ENCODE measurements around the gene TTI1. TPM values are rescaled to one million over a fixed set of nuclear protein-coding genes. Genes with fewer than 3 reads are reported as not detected.

Gene TTI1
- total and polyA plus RNA-seq, 2 experiments from 2014 or later = 17.8 to 56.4 TPM

GRCh38 chr20:37946946-37947345, 86.3 kb downstream of the TTI1 start:
- H2AFZ ChIP-seq = no peak overlapping the region
- H3F3A ChIP-seq (replicated peaks; ENCODE audit: low read depth) = no peaks in the 10 kb centered on the region
- no peaks in the 10 kb centered on the region for H4K20me1 ChIP-seq (replicated peaks; ENCODE audit: insufficient read depth)
- H3K9me3 Mint-ChIP-seq = peaks cover 13% of the 10 kb centered on the region
- no peak overlapping the region for H3K27ac Mint-ChIP-seq
- no peak overlapping the region for H3K4me3 Mint-ChIP-seq
- no peak overlapping the region for H3K4me3 ChIP-seq
- ATAC-seq (no peak), DNase-seq (ENCODE audit: low spot score) (no peak)
- H3K79me2 ChIP-seq (replicated peaks; ENCODE audit: insufficient read depth) = no peaks in the 10 kb centered on the region
- TF ChIP-seq EZH2 (IDR thresholded peaks at IDR 0.05; ENCODE audit: low read depth, unreplicated experiment) = no peak
- TF ChIP-seq EZH2phosphoT487 (IDR thresholded peaks at IDR 0.05; ENCODE audit: unreplicated experiment) = no peak
- TF ChIP-seq STAT1 (IDR thresholded peaks at IDR 0.05; ENCODE audit: unreplicated experiment) = no peak
- TF ChIP-seq ZNF114 (CRISPR knock-in tag; IDR thresholded peaks at IDR 0.05) = no peak
- TF ChIP-seq, protein P1, sequence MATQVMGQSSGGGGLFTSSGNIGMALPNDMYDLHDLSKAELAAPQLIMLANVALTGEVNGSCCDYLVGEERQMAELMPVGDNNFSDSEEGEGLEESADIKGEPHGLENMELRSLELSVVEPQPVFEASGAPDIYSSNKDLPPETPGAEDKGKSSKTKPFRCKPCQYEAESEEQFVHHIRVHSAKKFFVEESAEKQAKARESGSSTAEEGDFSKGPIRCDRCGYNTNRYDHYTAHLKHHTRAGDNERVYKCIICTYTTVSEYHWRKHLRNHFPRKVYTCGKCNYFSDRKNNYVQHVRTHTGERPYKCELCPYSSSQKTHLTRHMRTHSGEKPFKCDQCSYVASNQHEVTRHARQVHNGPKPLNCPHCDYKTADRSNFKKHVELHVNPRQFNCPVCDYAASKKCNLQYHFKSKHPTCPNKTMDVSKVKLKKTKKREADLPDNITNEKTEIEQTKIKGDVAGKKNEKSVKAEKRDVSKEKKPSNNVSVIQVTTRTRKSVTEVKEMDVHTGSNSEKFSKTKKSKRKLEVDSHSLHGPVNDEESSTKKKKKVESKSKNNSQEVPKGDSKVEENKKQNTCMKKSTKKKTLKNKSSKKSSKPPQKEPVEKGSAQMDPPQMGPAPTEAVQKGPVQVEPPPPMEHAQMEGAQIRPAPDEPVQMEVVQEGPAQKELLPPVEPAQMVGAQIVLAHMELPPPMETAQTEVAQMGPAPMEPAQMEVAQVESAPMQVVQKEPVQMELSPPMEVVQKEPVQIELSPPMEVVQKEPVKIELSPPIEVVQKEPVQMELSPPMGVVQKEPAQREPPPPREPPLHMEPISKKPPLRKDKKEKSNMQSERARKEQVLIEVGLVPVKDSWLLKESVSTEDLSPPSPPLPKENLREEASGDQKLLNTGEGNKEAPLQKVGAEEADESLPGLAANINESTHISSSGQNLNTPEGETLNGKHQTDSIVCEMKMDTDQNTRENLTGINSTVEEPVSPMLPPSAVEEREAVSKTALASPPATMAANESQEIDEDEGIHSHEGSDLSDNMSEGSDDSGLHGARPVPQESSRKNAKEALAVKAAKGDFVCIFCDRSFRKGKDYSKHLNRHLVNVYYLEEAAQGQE (IDR thresholded peaks at IDR 0.05; ENCODE audit: unreplicated experiment) = no peak
- no peak for TF ChIP-seq CREB1 (CRISPR knock-in tag; IDR thresholded peaks at IDR 0.05; ENCODE audit: low read depth)
- H3K4me1 Mint-ChIP-seq = no peaks in the 10 kb centered on the region; the same call in 2 of the 3 replicates
- no peaks in the 10 kb centered on the region; the same call in 2 of the 3 replicates for H3K36me3 Mint-ChIP-seq (ENCODE audit: low read depth)
- H3K4me1 ChIP-seq (ENCODE audit: insufficient read depth) = peaks cover 5% of the 10 kb centered on the region; the same call in 1 of the 2 replicates
- H3K27ac ChIP-seq (ENCODE audit: low read depth) = no peak overlapping the region
- H3K9me2 ChIP-seq (ENCODE audit: insufficient read depth) = no peaks in the 10 kb centered on the region
- H3K36me3 ChIP-seq (ENCODE audit: insufficient read depth) = no peaks in the 10 kb centered on the region
- H3K4me2 ChIP-seq = no peak overlapping the region
- no peaks in the 10 kb centered on the region for H3K27me3 ChIP-seq (ENCODE audit: insufficient read depth)
- H3K27me3 Mint-ChIP-seq (ENCODE audit: insufficient read depth, low read depth, poor library complexity) = peaks cover 4% of the 10 kb centered on the region

- Mint-ChIP-seq H3K27me3 (ENCODE audit: insufficient read depth, low read depth, poor library complexity) (peaks cover 4% of the 10 kb centered on the region), H3K4me3 (no peak overlapping the region), H3K4me1 (peaks cover 3% of the 10 kb centered on the region; the same call in 2 of the 3 replicates), H3K9me3 (peaks cover 13% of the 10 kb centered on the region), H3K36me3 (ENCODE audit: low read depth) (no peaks in the 10 kb centered on the region; the same call in 2 of the 3 replicates), H3K27ac (no peak overlapping the region)
- peaks cover 5% of the 10 kb centered on the region; the same call in 1 of the 2 replicates for H3K4me1 ChIP-seq (ENCODE audit: insufficient read depth)
- no peak overlapping the region for H3K27ac ChIP-seq (ENCODE audit: low read depth)
- no peaks in the 10 kb centered on the region for H4K20me1 ChIP-seq (replicated peaks; ENCODE audit: insufficient read depth)
- ATAC-seq (no peak), DNase-seq (ENCODE audit: low spot score) (no peak)
- no peaks in the 10 kb centered on the region for H3K79me2 ChIP-seq (replicated peaks; ENCODE audit: insufficient read depth)
- H3K4me3 ChIP-seq = no peak overlapping the region
- no peaks in the 10 kb centered on the region for H3K27me3 ChIP-seq (ENCODE audit: insufficient read depth)
- H3F3A ChIP-seq (replicated peaks; ENCODE audit: low read depth) = no peaks in the 10 kb centered on the region
- H3K36me3 ChIP-seq (ENCODE audit: insufficient read depth) = no peaks in the 10 kb centered on the region
- no peaks in the 10 kb centered on the region for H3K9me2 ChIP-seq (ENCODE audit: insufficient read depth)
- H3K4me2 ChIP-seq = no peak overlapping the region
- H2AFZ ChIP-seq = no peak overlapping the region
- TF ChIP-seq, protein P2, sequence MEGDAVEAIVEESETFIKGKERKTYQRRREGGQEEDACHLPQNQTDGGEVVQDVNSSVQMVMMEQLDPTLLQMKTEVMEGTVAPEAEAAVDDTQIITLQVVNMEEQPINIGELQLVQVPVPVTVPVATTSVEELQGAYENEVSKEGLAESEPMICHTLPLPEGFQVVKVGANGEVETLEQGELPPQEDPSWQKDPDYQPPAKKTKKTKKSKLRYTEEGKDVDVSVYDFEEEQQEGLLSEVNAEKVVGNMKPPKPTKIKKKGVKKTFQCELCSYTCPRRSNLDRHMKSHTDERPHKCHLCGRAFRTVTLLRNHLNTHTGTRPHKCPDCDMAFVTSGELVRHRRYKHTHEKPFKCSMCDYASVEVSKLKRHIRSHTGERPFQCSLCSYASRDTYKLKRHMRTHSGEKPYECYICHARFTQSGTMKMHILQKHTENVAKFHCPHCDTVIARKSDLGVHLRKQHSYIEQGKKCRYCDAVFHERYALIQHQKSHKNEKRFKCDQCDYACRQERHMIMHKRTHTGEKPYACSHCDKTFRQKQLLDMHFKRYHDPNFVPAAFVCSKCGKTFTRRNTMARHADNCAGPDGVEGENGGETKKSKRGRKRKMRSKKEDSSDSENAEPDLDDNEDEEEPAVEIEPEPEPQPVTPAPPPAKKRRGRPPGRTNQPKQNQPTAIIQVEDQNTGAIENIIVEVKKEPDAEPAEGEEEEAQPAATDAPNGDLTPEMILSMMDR (conservative IDR thresholded peaks at IDR 0.05; ENCODE audit: low read depth in 2 of 2) = no peak
- TF ChIP-seq EZH2phosphoT487 (IDR thresholded peaks at IDR 0.05; ENCODE audit: unreplicated experiment) (no peak), POLR2AphosphoS5 (IDR thresholded peaks at IDR 0.05; ENCODE audit: low read depth) (no peak), ZNF114 (CRISPR knock-in tag; IDR thresholded peaks at IDR 0.05) (no peak), JUNB (IDR thresholded peaks at IDR 0.05; ENCODE audit: unreplicated experiment) (no peak), CREB1 (CRISPR knock-in tag; IDR thresholded peaks at IDR 0.05; ENCODE audit: low read depth) (no peak), EZH2 (IDR thresholded peaks at IDR 0.05; ENCODE audit: low read depth, unreplicated experiment) (no peak), STAT1 (IDR thresholded peaks at IDR 0.05; ENCODE audit: unreplicated experiment) (no peak)
- TF ChIP-seq, protein P3, sequence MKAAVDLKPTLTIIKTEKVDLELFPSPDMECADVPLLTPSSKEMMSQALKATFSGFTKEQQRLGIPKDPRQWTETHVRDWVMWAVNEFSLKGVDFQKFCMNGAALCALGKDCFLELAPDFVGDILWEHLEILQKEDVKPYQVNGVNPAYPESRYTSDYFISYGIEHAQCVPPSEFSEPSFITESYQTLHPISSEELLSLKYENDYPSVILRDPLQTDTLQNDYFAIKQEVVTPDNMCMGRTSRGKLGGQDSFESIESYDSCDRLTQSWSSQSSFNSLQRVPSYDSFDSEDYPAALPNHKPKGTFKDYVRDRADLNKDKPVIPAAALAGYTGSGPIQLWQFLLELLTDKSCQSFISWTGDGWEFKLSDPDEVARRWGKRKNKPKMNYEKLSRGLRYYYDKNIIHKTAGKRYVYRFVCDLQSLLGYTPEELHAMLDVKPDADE (IDR thresholded peaks at IDR 0.05) = no peak
- TF ChIP-seq, protein P1 (IDR thresholded peaks at IDR 0.05; ENCODE audit: unreplicated experiment) = no peak
These were observed 88.1 kb downstream of the TTI1 start for GRCh38 chr20:37945091-37945547.
